EL (cell line): ENCODE results near the gene SP7.
A peak's percentile ranks its signal among the peaks of the same experiment; 100 is the strongest.
"Not testable (repeated sequence)": the region's sequence is repeated elsewhere in the genome, so short reads cannot be mapped to it uniquely, and the experiment has no call there.

Experiments used
- DNase-seq: peaks from one replicate; pipeline ENCODE4 v3.0.0-alpha.2; 2016

SP7 gene

GRCh38 chr12:53313996-53314395, 22.2 kb downstream of the SP7 start:
- DNase-seq = no peak

- DNase-seq = no peak
Measured at GRCh38 chr12:53308276-53308675, 27.9 kb downstream of the SP7 start.

- DNase-seq = no peak
Measured at GRCh38 chr12:53306826-53307225, 29.3 kb downstream of the SP7 start.

GRCh38 chr12:53302903-53303302, 33.3 kb downstream of the SP7 start:
- no peak for DNase-seq

- peak; percentile 60 for DNase-seq
Measured at GRCh38 chr12:53300187-53300586, 36.0 kb downstream of the SP7 start.

GRCh38 chr12:53299454-53300180, 36.5 kb downstream of the SP7 start, which contains the start of gene MYG1:
Gene MYG1, plus strand, starts transcription at chr12:53299695. Its CDS starts 43 bp downstream, at chr12:53299738.
- peak; percentile 87 for DNase-seq

GRCh38 chr12:53299101-53299453, 37.1 kb downstream of the SP7 start:
- DNase-seq = peak; percentile 88

- DNase-seq = peak; percentile 93
Measured at GRCh38 chr12:53298164-53298563, 38.0 kb downstream of the SP7 start.

- DNase-seq = not testable (repeated sequence)
Measured at GRCh38 chr12:53297106-53297505, 39.0 kb downstream of the SP7 start.

- DNase-seq = no peak
Measured at GRCh38 chr12:53295891-53296219, 40.3 kb downstream of the SP7 start.

GRCh38 chr12:53295070-53295890, 40.9 kb downstream of the SP7 start, which contains the start of gene PFDN5:
Gene PFDN5, plus strand, starts transcription at chr12:53295542. Its CDS starts 26 bp downstream, at chr12:53295568.
- DNase-seq = peak; percentile 83

GRCh38 chr12:53292426-53292825, 43.7 kb downstream of the SP7 start:
- DNase-seq = no peak

GRCh38 chr12:53290661-53291060, 45.5 kb downstream of the SP7 start:
- no peak for DNase-seq

- peak; percentile 54 for DNase-seq
Measured at GRCh38 chr12:53289891-53290290, 46.3 kb downstream of the SP7 start.

GRCh38 chr12:53288322-53288721, 47.8 kb downstream of the SP7 start:
- no peak for DNase-seq

GRCh38 chr12:53287741-53288216, 48.4 kb downstream of the SP7 start:
- DNase-seq = peak; percentile 45

GRCh38 chr12:53286448-53286847, 49.7 kb downstream of the SP7 start:
- DNase-seq = no peak

GRCh38 chr12:53279888-53280498, 56.2 kb downstream of the SP7 start:
- DNase-seq = no peak

- DNase-seq = no peak
Measured at GRCh38 chr12:53279283-53279869, 56.8 kb downstream of the SP7 start.

- no peak for DNase-seq
Measured at GRCh38 chr12:53277981-53278380, 58.2 kb downstream of the SP7 start.
